Heart left ventricle (tissue), 16 donors: ENCODE results near the gene RBKS. TPM values are rescaled to one million over a fixed set of nuclear protein-coding genes. Genes with fewer than 3 reads are reported as not detected.
"Not testable (repeated sequence)": the region's sequence is repeated elsewhere in the genome, so short reads cannot be mapped to it uniquely, and the experiment has no call there.

Source experiments
- ATAC-seq, 4 donors: fragments of 200-7000 bp; cut with Tn5 transposase; one replicate each; pipeline ENCODE4 v1.9.1; 2020 to 2022; ENCODE audit warnings: moderate library complexity in 4 of 4, mild to moderate bottlenecking in 3 of 4, moderate number of reproducible peaks in 1 of 4
- DNase-seq, 5 donors: peaks; one replicate each; pipeline ENCODE4 v3.0.0-alpha.2; 2020
- H3K27ac ChIP-seq, 12 donors: fragments of 200-600 bp; sonication (generic) in 4 of 12; one replicate each; pipeline versions ENCODE4 v1.5.0 to v1.8.0; 2016 to 2022; ENCODE audit warnings: mild to moderate bottlenecking in 2 of 12
- H3K27me3 ChIP-seq, 9 donors: fragments of 200-600 bp; sonication (generic) in 2 of 9; one replicate each; pipeline versions ENCODE4 v1.5.1 to v1.8.0; 2016 to 2022; ENCODE audit warnings: mild to moderate bottlenecking in 3 of 9
- H3K36me3 ChIP-seq, 9 donors: fragments of 200-600 bp; sonication (generic) in 2 of 9; one replicate each; pipeline versions ENCODE4 v1.5.0 to v1.8.0; 2018 to 2022; ENCODE audit warnings: mild to moderate bottlenecking in 2 of 9
- H3K4me1 ChIP-seq, 12 donors: fragments of 200-600 bp; sonication (generic) in 4 of 12; one replicate each; pipeline versions ENCODE4 v1.5.0 to v1.8.0; 2016 to 2022; ENCODE audit warnings: mild to moderate bottlenecking in 3 of 12
- H3K4me3 ChIP-seq, 12 donors: fragments of 200-600 bp; sonication (generic) in 4 of 12; one replicate each; pipeline versions ENCODE4 v1.5.0 to v1.8.0; 2017 to 2022; ENCODE audit warnings: mild to moderate bottlenecking in 9 of 12, moderate library complexity in 4 of 12
- H3K9me3 ChIP-seq, 12 donors: fragments of 200-600 bp; sonication (generic) in 4 of 12; one replicate each; pipeline versions ENCODE4 v1.5.0 to v1.8.0; 2016 to 2022; ENCODE audit warnings: mild to moderate bottlenecking in 1 of 12
- CTCF ChIP-seq, 12 donors: fragments of 200-600 bp; sonication (generic) in 4 of 12; IDR thresholded peaks; one replicate each; pipeline versions ENCODE4 v1.5.0 to v1.8.0; 2018 to 2022; ENCODE audit warnings: antibody characterized with exemption in 12 of 12, mild to moderate bottlenecking in 5 of 12
- POLR2A ChIP-seq, 2 donors: fragments of 450-650 bp; IDR thresholded peaks; one replicate each; pipeline ENCODE4 v1.6.1; 2017; ENCODE audit warnings: antibody characterized with exemption in 2 of 2, mild to moderate bottlenecking in 2 of 2, moderate library complexity in 2 of 2
- WGBS, 4 donors: extraction: QIAGEN DNeasy Blood & Tissue Kit in 2 of 4; methylation state at CpG; one replicate each; pipeline versions ENCODE4 v1.1.5 to v1.1.7; 2013 to 2018; 5-methylcytosine and 5-hydroxymethylcytosine counted together
- intact Hi-C, 10 donors: fragments of 100-400 bp; cut with DNase I; formaldehyde crosslinking; loops; one replicate each; pipeline versions ENCODE4 v1.11.1 to v1.14.2; 2022
- polyA plus RNA-seq, 2 donors: library from polyadenylated mRNA; stranded (reverse); fragments of 200-250 nt; gene quantifications; one replicate each; pipeline ENCODE4 v1.2.3, GENCODE V29; 2013
- total RNA-seq, 9 donors: library from RNA; depleted of rRNA in 2 of 9; stranded (reverse); fragments of >200 nt in 2 of 9; fragmentation: NEBNext Ultra II Directional in 3 of 9; extraction: Animal tissue kit (Norgen Biotek cat#: 25700) in 3 of 9; gene quantifications; one replicate each; pipeline versions ENCODE4 v1.1.0 to v1.2.4, GENCODE V29; 2016 to 2023
- donor health status: ischemic (EF 13 %, LVEDD 7.1; RV severe dilation, severe dysfunction).
- donor health status: healthy with polysubstance abuse.
- donor health status: DM: no; HTN: yes; CAD: no.
- donor health status: DM: no; HTN: no; CAD: no.
- donor health status: ischemic (EF 25% LVEDD 6.9; RV normal size, moderate dysfunction).
- donor health status: ischemic (EF 25% LVEDD 5.7; RV mildly dilated, moderate dysfunction).
- donor health status: healthy.
- donor health status: DM: yes; HTN: yes; CAD: no.
- donor health status: ischemic (EF 35%, LVEDD 5.7; RV mildly dilated, moderate dysfunction).
- donor health status: nonischemic (EF 11% LVEDD 7.7; RV severe dilation, severe dysfunction).
- donor health status: DM: yes; HTN: yes; CAD: no.
- donor health status: PGD.
- donor health status: ischemic (EF 29% LVEDD 5.4; RV normal size, mild dysfunction).
- donor health status: nonischemic (EF 23%, LVEDD 6.1; RV moderate dilation, normal function).

RBKS gene
- total and polyA plus RNA-seq, 11 donors: 1.3 to 6.0 (median 4.0) TPM

- WGBS, 4 donors: 83 to 91% (median 88%) methylated on average over 2 of the region's 2 CpGs
- DNase-seq: no peak
- intact Hi-C loops: loop anchor here in 2 of 10 donors (5.0 to 10.0 kb wide), 2 partner anchors 368 to 486 kb away; no protein-coding TSS in a partner anchor
- H3K9me3 ChIP-seq: peaks cover 0 to 10% (median 0%) of the 10 kb centered on the region in 12 donors
- no peak overlapping the region for H3K4me3 ChIP-seq
- no peak for ATAC-seq
- H3K27ac ChIP-seq: no peak overlapping the region
- H3K27me3 ChIP-seq: no peaks in the 10 kb centered on the region
- H3K36me3 ChIP-seq: no peaks in the 10 kb centered on the region
- peaks cover 0 to 11% (median 0%) of the 10 kb centered on the region in 12 donors for H3K4me1 ChIP-seq
- TF ChIP-seq CTCF (IDR thresholded peaks at IDR 0.05): no peak
- no peak for TF ChIP-seq POLR2A (IDR thresholded peaks at IDR 0.05)
Measured at GRCh38 chr2:27746325-27746724, 143.9 kb downstream of the RBKS start.

- not testable (repeated sequence) for H3K27ac ChIP-seq, ATAC-seq, H3K4me3 ChIP-seq, H3K36me3 ChIP-seq, DNase-seq, H3K27me3 ChIP-seq
- intact Hi-C loops: loop anchor here in 2 of 10 donors (5.0 to 10.0 kb wide), 2 partner anchors 369 to 487 kb away; no protein-coding TSS in a partner anchor
- Histone ChIP-seq H3K9me3 (peaks cover 0 to 15% (median 0%) of the 10 kb centered on the region in 12 donors), H3K4me1 (peaks cover 0 to 11% (median 0%) of the 10 kb centered on the region in 12 donors)
Measured at GRCh38 chr2:27745494-27745893, 144.7 kb downstream of the RBKS start.

GRCh38 chr2:27742571-27742970, 147.6 kb downstream of the RBKS start:
- Histone ChIP-seq H3K36me3 (no peaks in the 10 kb centered on the region), H3K9me3 (peaks cover 0 to 13% (median 0%) of the 10 kb centered on the region in 12 donors), H3K27ac (no peak overlapping the region), H3K4me1 (peaks cover 0 to 11% (median 7%) of the 10 kb centered on the region in 12 donors), H3K4me3 (no peak overlapping the region), H3K27me3 (no peaks in the 10 kb centered on the region)
- no peak for TF ChIP-seq POLR2A (IDR thresholded peaks at IDR 0.05)
- no peak for TF ChIP-seq CTCF (IDR thresholded peaks at IDR 0.05)
- 89 to 96% (median 95%) methylated on average over 9 of the region's 9 CpGs for WGBS, 4 donors
- ATAC-seq (no peak), DNase-seq (no peak)
- intact Hi-C loops: loop anchor here in 1 of 10 donors (10.0 kb wide), 1 partner anchor 372 kb away; no protein-coding TSS in a partner anchor

GRCh38 chr2:27741673-27742072, 148.5 kb downstream of the RBKS start:
- intact Hi-C loops: loop anchor here in 1 of 10 donors (10.0 kb wide), 1 partner anchor 373 kb away; no protein-coding TSS in a partner anchor
- H3K36me3 ChIP-seq: no peaks in the 10 kb centered on the region
- ATAC-seq: no peak
- no peak for DNase-seq
- peaks cover 0 to 19% (median 12%) of the 10 kb centered on the region in 12 donors for H3K4me1 ChIP-seq
- H3K27ac ChIP-seq: no peak overlapping the region
- TF ChIP-seq POLR2A (IDR thresholded peaks at IDR 0.05) (no peak), CTCF (IDR thresholded peaks at IDR 0.05) (no peak)
- WGBS, 4 donors: 64 to 71% (median 66%) methylated on average over 3 of the region's 3 CpGs
- no peaks in the 10 kb centered on the region for H3K27me3 ChIP-seq
- H3K9me3 ChIP-seq: peaks cover 0 to 13% (median 0%) of the 10 kb centered on the region in 12 donors
- no peak overlapping the region for H3K4me3 ChIP-seq

- Histone ChIP-seq H3K36me3 (no peaks in the 10 kb centered on the region), H3K27me3 (no peaks in the 10 kb centered on the region), H3K4me1 (peaks cover 7 to 39% (median 27%) of the 10 kb centered on the region in 12 donors), H3K27ac (peak overlapping the region in 1 of 12 donors; percentile 87), H3K4me3 (no peak overlapping the region), H3K9me3 (peaks cover 0 to 13% (median 0%) of the 10 kb centered on the region in 12 donors)
- TF ChIP-seq POLR2A (IDR thresholded peaks at IDR 0.05): no peak
- no peak for TF ChIP-seq CTCF (IDR thresholded peaks at IDR 0.05)
- DNase-seq (no peak), ATAC-seq (no peak)
- intact Hi-C loops: loop anchor here in 1 of 10 donors (5.0 kb wide), 1 partner anchor 58 kb away; no protein-coding TSS in a partner anchor
- 95 to 99% (median 97%) methylated on average over 4 of the region's 4 CpGs for WGBS, 4 donors
Measured at GRCh38 chr2:27739058-27739373, 151.2 kb downstream of the RBKS start.
